PC-3 (cell line): ENCODE results near the gene ABCC3. TPM values are rescaled to one million over a fixed set of nuclear protein-coding genes. Genes with fewer than 3 reads are reported as not detected.

ENCODE experiments used
- ATAC-seq: fragments of 200-7000 bp; cut with Tn5 transposase; 2 replicates; pipeline ENCODE4 v1.9.1; 2020; ENCODE audit warnings: mild to moderate bottlenecking, moderate library complexity
- BruUV-seq: library from RNA; stranded (reverse); fragments of 400-500 nt; replicated peaks from 2 replicates; lab custom pipeline; 2021; lab: Mats Ljungman, UMichigan
- CTCF ChIA-PET: fragments of 300-600 bp; sonication (Branson Sonifier 250); formaldehyde crosslinking; loops from one replicate; lab custom pipeline; 2022; ENCODE audit warnings: antibody characterized with exemption; lab: Charles Lee
- POLR2A ChIA-PET: fragments of 300-600 bp; sonication (Branson Sonifier 250); formaldehyde crosslinking; loops from one replicate; lab custom pipeline; 2022; ENCODE audit warnings: antibody characterized with exemption; ENCODE audit not compliant: unreplicated experiment; lab: Charles Lee
- DNase-seq: peaks from one replicate; pipeline ENCODE4 v3.0.0-alpha.2; 2015
- H2AFZ ChIP-seq: fragments of 300-600 bp; sonication (generic); 2 replicates; pipeline ENCODE4 v1.6.0; 2016; ENCODE audit warnings: antibody characterized with exemption, low read length
- H3F3A ChIP-seq: fragments of 300-600 bp; sonication (generic); one replicate; pipeline ENCODE4 v1.6.0; 2017; ENCODE audit warnings: antibody characterized with exemption, low read length, control low read depth, mild to moderate bottlenecking; ENCODE audit not compliant: unreplicated experiment
- H3K27ac ChIP-seq: fragments of 300-600 bp; sonication (generic); 2 replicates; pipeline ENCODE4 v1.5.1; 2016; ENCODE audit warnings: mild to moderate bottlenecking, low read length
- H3K27me3 ChIP-seq: fragments of 300-600 bp; sonication (generic); 2 replicates; pipeline ENCODE4 v1.6.1; 2016; ENCODE audit warnings: low read length, mixed read lengths
- H3K36me3 ChIP-seq: fragments of 300-600 bp; sonication (generic); 2 replicates; pipeline ENCODE4 v1.6.1; 2016; ENCODE audit warnings: low read depth, mixed run types, low read length, mixed read lengths
- H3K4me1 ChIP-seq: fragments of 300-600 bp; sonication (generic); 2 replicates; pipeline ENCODE4 v1.5.1; 2016; ENCODE audit warnings: low read length; ENCODE audit not compliant: insufficient read depth
- H3K4me2 ChIP-seq: fragments of 300-600 bp; sonication (generic); 2 replicates; pipeline ENCODE4 v1.6.0; 2016; ENCODE audit warnings: low read length
- H3K4me3 ChIP-seq: fragments of 300-600 bp; sonication (generic); 2 replicates; pipeline ENCODE4 v1.5.1; 2016; ENCODE audit warnings: mild to moderate bottlenecking, low read length, mixed read lengths
- H3K79me2 ChIP-seq: fragments of 300-600 bp; sonication (generic); 2 replicates; pipeline ENCODE4 v1.6.1; 2017; ENCODE audit warnings: low read length, mixed read lengths
- H3K9ac ChIP-seq: fragments of 300-600 bp; sonication (generic); 2 replicates; pipeline ENCODE4 v1.6.0; 2016; ENCODE audit warnings: mild to moderate bottlenecking, low read length
- H3K9me2 ChIP-seq: fragments of 300-600 bp; sonication (generic); replicated peaks from 2 replicates; pipeline ENCODE4 v1.6.1; 2016; ENCODE audit warnings: mixed run types, low read length, mixed read lengths
- H3K9me3 ChIP-seq: fragments of 300-600 bp; sonication (generic); 2 replicates; pipeline ENCODE4 v1.6.1; 2016; ENCODE audit warnings: low read length, mixed read lengths
- H4K20me1 ChIP-seq: fragments of 300-600 bp; sonication (generic); 2 replicates; pipeline ENCODE4 v1.6.1; 2016; ENCODE audit warnings: low read length, mixed read lengths
- EZH2 ChIP-seq: fragments of 300-600 bp; sonication (generic); IDR thresholded peaks from one replicate; pipeline ENCODE4 v1.6.1; 2017; ENCODE audit warnings: antibody characterized with exemption, mild to moderate bottlenecking, low read length; ENCODE audit not compliant: unreplicated experiment
- EZH2phosphoT487 ChIP-seq: fragments of 300-600 bp; sonication (generic); IDR thresholded peaks from 2 replicates; pipeline ENCODE4 v1.6.1; 2018; ENCODE audit warnings: mild to moderate bottlenecking, antibody characterized with exemption, low read length, borderline replicate concordance
- intact Hi-C: fragments of 100-400 bp; cut with micrococcal nuclease; formaldehyde crosslinking; loops from 2 replicates; pipeline ENCODE4 v1.9.0; 2023
- total RNA-seq: library from RNA; depleted of rRNA; stranded (reverse); fragments of >200 nt; gene quantifications from 2 replicates; pipeline ENCODE4 v1.2.3, GENCODE V29; 2014
- TF ChIP-seq, protein P1 (sequence below): fragments of 300-600 bp; sonication (generic); conservative IDR thresholded peaks from 2 replicates; pipeline ENCODE4 v1.5.1; 2017; ENCODE audit warnings: antibody characterized with exemption, low read depth, mild to moderate bottlenecking, low read length

The ABCC3 gene
- total RNA-seq, 1 experiment from 2014 or later: 50.2 TPM

DNA sequence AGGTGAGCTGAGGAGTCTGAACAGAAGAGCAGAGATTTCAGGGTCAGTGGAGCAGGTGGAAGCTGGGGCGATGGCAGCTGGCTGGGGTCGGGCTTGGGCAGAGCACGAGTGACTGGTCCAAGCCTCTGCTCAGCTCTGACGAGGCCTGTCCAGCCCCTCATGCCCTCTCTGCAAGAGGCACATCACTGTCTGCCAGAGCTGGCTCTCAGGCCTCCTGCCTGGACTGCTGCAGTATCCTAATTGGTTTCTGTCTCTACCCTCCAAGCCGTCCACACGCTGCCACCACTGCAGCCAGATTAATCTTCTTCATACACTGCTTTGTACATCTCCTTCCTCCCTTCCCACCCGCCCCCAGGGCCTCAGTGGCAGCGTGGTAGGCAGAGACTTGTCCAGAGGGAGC, 48.8 kb upstream of the ABCC3 start:
- ChIA-PET POLR2A (no interaction called here), CTCF (interaction anchor here (0.5 kb wide), 1 partner anchor 74 kb away, joined by 3 read pairs; no protein-coding TSS in a partner anchor)
- H3K4me1 ChIP-seq: no peaks in the 10 kb centered on the region
- H3F3A ChIP-seq: no peaks in the 10 kb centered on the region
- intact Hi-C loops: no loop called here
- H3K9ac ChIP-seq: no peak overlapping the region
- H2AFZ ChIP-seq: no peak overlapping the region
- no peaks in the 10 kb centered on the region for H3K36me3 ChIP-seq
- no peaks in the 10 kb centered on the region for H3K79me2 ChIP-seq
- no peak for TF ChIP-seq EZH2phosphoT487
- no peak for TF ChIP-seq EZH2
- TF ChIP-seq, protein P1, sequence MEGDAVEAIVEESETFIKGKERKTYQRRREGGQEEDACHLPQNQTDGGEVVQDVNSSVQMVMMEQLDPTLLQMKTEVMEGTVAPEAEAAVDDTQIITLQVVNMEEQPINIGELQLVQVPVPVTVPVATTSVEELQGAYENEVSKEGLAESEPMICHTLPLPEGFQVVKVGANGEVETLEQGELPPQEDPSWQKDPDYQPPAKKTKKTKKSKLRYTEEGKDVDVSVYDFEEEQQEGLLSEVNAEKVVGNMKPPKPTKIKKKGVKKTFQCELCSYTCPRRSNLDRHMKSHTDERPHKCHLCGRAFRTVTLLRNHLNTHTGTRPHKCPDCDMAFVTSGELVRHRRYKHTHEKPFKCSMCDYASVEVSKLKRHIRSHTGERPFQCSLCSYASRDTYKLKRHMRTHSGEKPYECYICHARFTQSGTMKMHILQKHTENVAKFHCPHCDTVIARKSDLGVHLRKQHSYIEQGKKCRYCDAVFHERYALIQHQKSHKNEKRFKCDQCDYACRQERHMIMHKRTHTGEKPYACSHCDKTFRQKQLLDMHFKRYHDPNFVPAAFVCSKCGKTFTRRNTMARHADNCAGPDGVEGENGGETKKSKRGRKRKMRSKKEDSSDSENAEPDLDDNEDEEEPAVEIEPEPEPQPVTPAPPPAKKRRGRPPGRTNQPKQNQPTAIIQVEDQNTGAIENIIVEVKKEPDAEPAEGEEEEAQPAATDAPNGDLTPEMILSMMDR: no peak
- no peaks in the 10 kb centered on the region for H4K20me1 ChIP-seq
- H3K4me3 ChIP-seq: no peak overlapping the region
- H3K9me2 ChIP-seq: no peaks in the 10 kb centered on the region
- ATAC-seq (no peak), DNase-seq (no peak)
- no peak overlapping the region for H3K4me2 ChIP-seq
- no peaks in the 10 kb centered on the region; the same call in 1 of the 2 replicates for H3K27me3 ChIP-seq
- no TSS peak for BruUV-seq
- H3K27ac ChIP-seq: no peak overlapping the region
- no peaks in the 10 kb centered on the region for H3K9me3 ChIP-seq

DNA sequence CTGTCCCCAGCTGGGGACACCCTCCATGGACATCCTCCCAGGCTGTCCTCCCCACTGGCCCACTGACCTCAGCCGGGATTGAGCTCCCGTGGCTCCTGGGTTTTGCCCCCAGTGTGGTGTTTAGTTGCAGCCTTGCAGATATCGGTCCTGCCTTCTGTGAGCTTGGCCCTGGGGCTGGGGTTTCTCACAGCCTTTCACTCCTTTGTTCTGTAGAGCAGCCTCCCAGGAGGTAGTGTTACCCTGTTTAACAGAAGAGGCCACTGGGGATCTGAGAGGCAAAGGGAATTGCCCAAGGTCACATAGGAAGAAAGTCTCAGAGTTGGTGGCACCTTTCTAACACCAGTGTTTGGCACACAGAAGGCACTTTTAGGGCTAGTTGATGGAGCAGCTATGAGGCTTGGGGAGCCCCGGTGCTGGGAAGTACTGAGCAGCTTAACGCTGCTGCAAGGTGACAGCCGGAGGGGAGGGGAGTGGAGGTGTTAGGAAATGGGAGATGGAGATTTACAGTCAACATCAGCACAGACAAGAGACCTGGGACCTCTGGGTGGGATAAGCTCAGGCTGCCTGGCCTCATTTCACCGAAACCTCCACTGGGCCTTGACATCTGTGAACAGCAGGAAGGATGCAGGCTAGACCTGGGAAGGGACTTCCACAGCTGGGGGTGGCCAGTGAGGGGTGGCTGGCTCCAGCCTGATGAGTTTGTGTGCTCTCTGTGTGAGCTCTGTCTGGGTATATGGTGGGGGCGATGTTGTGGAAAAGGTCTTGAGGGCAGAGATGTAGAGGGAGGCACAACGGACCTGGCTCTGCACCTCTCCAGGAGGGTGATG, 48.0 kb upstream of the ABCC3 start:
- ChIA-PET POLR2A (no interaction called here), CTCF (no interaction called here)
- no peak for ATAC-seq
- intact Hi-C loops: no loop called here
- no peaks in the 10 kb centered on the region for H4K20me1 ChIP-seq
- H3K4me1 ChIP-seq: no peaks in the 10 kb centered on the region
- no peak overlapping the region for H2AFZ ChIP-seq
- H3K36me3 ChIP-seq: no peaks in the 10 kb centered on the region
- no TSS peak for BruUV-seq
- H3K79me2 ChIP-seq: no peaks in the 10 kb centered on the region
- no peaks in the 10 kb centered on the region; the same call in 1 of the 2 replicates for H3K27me3 ChIP-seq
- H3K4me3 ChIP-seq: no peak overlapping the region
- no peaks in the 10 kb centered on the region for H3F3A ChIP-seq
- no peak overlapping the region for H3K27ac ChIP-seq
- no peaks in the 10 kb centered on the region for H3K9me3 ChIP-seq
- TF ChIP-seq EZH2: no peak
- no peak for TF ChIP-seq EZH2phosphoT487
- TF ChIP-seq, protein P1: no peak
- no peak overlapping the region for H3K4me2 ChIP-seq
- no peak for DNase-seq
- no peak overlapping the region for H3K9ac ChIP-seq
- no peaks in the 10 kb centered on the region for H3K9me2 ChIP-seq

DNA sequence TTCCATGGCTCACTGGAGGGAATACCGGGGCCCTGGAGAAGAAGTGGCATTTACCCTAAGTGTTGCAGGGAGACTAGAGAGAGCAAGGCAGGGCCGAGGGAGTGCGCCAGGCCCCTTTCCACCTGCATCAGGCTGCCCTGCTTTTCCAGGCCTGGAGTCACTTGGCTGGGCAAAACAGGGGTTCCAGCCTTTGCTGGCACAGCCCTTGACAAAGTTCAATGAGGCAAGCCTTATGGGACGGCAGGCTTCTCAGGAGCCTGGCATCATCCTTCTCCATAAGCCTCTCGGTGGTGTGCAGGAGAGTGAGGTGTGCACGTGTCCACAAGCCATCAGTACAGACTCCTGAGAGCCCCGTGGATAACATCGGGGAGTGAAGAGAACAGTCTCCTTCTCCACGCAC, 47.1 kb upstream of the ABCC3 start:
- Histone ChIP-seq H3K9me3 (no peaks in the 10 kb centered on the region), H3K4me3 (no peak overlapping the region), H3K27ac (no peak overlapping the region), H3K9me2 (no peaks in the 10 kb centered on the region), H3K27me3 (no peaks in the 10 kb centered on the region; the same call in 1 of the 2 replicates), H3K9ac (no peak overlapping the region), H3K4me2 (no peak overlapping the region), H3F3A (no peaks in the 10 kb centered on the region), H3K36me3 (no peaks in the 10 kb centered on the region), H2AFZ (no peak overlapping the region), H4K20me1 (no peaks in the 10 kb centered on the region), H3K79me2 (no peaks in the 10 kb centered on the region), H3K4me1 (no peaks in the 10 kb centered on the region)
- TF ChIP-seq, protein P1: no peak
- no peak for TF ChIP-seq EZH2
- no peak for TF ChIP-seq EZH2phosphoT487
- BruUV-seq: no TSS peak
- ChIA-PET POLR2A (no interaction called here), CTCF (no interaction called here)
- intact Hi-C loops: no loop called here
- DNase-seq (no peak), ATAC-seq (no peak)
